Erythroblast (primary cell): ENCODE data around the gene MMS22L.

Source experiments
- GATA1 ChIP-seq: IDR thresholded peaks from 2 replicates; pipeline ENCODE4 v1.6.1; 2011; ENCODE audit warnings: low read depth, mild to moderate bottlenecking, control low read depth, low read length, moderate library complexity
- POLR2A ChIP-seq: IDR thresholded peaks from 2 replicates; pipeline ENCODE4 v1.6.1; 2011; ENCODE audit warnings: mild to moderate bottlenecking, low read length

GRCh38 chr6:97113170-97113569, 169.8 kb downstream of the MMS22L start:
- TF ChIP-seq POLR2A, result no peak
- TF ChIP-seq GATA1, result no peak
